CD1c-positive myeloid dendritic cell (primary cell): ENCODE results near the gene PAWR.
"Not testable (repeated sequence)": the region's sequence is repeated elsewhere in the genome, so short reads cannot be mapped to it uniquely, and the experiment has no call there.

ENCODE experiments used
- DNase-seq: peaks from one replicate; pipeline ENCODE4 v3.0.0-alpha.2; 2016; ENCODE audit errors: extremely low spot score

PAWR gene

DNA sequence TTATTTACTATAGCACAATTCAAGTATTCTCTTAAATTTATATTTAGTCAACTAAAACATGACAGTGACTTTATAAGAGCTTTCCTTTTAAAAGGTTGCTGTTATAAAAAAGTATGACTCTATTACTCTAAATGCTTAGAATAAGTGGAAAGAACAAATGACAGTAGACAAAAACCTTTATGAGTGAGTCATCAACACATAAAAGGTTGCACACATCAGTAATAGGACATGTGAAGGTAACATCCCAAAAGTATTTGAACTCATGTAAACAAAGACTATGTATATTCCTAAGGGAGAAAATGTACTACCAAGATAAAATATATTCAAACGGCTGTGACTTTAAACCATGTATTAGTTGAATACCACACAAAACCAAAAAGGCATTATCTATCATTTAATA lies 98.8 kb downstream of the PAWR start:
- no peak for DNase-seq

DNA sequence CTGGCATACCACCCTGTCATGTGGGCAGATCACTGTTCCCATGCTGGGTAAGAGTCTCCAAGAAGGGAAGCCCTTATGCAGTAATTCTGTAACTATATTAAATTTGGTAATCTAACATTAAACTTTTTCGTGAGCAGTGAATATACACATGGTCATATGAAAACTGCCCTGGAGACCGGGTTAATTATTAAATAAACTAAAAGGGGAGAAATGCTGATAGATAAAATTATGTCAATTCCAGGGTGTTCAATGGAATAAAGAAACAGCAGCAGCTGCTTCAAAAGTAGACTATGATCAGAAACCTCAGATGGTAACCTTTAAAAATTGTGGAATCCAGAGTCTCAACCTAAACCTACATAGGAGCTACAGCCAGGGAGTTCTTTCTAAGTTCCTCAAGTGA lies 100.0 kb downstream of the PAWR start:
- no peak for DNase-seq

DNA sequence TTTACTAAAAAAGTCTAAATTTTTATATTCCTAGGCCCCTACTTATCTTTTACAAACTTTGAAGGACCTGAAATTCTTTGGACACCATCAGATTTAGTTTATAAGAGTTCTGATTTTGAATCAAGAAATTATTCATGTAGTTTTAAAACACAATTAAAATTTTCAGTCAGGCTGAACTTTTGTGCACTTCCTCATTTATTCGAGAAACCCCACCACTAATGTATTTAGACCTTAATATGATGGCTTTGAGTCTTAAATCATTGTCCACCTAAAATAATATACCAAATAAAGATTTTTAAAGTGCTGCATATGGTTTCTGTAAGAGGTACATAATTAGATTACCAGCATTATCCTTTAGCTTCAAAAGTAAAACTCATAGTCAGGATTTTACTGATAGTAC lies 103.4 kb downstream of the PAWR start:
- no peak for DNase-seq

DNA sequence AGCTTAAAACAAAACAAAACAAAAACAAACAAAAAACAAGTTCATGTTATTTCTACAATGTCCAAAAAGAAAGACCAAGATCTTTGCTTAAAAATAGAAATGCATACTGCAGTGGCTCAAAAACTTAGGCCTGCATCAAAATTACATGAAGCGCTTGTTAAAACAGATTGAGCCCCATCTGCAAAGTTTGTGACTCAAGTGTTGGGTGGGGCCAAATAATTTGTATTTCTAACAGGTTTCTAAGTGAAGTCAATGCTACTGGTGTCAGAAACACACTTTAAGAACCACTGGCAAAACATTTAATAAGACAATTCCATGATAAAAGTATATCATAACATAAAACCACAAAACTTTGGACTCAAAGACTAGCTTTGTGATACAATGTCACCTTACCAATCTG lies 105.6 kb downstream of the PAWR start:
- DNase-seq: no peak

DNA sequence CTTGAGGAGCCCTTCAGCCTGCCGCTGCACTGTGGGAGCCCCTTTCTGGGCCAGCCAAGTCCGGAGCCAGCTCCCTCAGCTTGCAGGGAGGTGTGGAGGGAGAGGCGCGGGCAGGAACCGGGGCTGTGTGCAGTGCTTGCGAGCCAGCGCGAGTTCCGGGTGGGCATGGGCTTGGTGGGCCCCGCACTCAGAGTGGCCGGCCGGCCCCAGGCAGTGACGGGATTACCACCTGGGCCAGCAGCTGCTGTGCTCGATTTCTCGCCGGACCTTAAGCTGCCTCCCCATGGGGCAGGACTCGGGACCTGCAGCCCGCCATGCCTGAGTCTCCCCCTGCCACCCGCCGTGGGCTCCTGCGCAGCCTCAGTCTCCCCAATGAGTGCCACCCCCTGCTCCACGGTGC lies 116.9 kb downstream of the PAWR start:
- no peak for DNase-seq

DNA sequence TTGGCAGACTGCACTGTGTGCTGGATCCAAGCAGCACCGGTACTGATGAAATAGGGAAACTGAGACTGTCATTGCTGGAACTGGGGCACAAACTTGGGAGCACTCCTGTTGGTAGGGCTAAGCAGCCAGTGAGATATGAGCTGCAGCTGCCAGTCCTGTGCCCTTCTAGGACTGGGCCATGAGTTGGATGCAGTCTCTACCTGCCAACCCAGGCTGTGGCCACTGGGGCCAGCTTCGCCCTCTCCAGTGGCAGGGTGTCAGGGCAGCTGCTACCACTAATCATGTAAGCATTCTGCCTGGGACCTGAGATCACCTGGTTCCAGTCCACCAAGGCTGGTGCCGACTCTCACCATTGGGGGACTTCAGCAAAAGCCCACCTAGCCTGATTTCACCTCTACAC lies 121.1 kb downstream of the PAWR start:
- no peak for DNase-seq

DNA sequence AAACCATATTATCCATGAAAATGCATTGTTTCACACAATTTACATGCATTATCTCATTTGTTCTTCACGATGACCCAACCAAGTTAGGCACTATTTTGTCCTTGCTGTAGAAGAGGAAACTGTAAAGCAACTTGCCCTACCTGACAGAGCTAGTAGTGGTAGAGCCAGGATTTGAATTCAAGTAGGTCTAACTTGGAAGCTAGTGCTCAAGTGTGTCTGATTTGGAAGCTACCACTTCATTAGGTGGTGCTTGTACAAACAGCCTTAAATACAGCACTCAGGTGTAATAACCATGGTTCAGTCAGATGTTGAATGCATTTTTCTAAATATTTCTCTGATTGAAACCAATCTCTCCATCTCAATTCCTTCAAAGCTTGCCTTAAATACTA lies 123.6 kb downstream of the PAWR start:
- no peak for DNase-seq

DNA sequence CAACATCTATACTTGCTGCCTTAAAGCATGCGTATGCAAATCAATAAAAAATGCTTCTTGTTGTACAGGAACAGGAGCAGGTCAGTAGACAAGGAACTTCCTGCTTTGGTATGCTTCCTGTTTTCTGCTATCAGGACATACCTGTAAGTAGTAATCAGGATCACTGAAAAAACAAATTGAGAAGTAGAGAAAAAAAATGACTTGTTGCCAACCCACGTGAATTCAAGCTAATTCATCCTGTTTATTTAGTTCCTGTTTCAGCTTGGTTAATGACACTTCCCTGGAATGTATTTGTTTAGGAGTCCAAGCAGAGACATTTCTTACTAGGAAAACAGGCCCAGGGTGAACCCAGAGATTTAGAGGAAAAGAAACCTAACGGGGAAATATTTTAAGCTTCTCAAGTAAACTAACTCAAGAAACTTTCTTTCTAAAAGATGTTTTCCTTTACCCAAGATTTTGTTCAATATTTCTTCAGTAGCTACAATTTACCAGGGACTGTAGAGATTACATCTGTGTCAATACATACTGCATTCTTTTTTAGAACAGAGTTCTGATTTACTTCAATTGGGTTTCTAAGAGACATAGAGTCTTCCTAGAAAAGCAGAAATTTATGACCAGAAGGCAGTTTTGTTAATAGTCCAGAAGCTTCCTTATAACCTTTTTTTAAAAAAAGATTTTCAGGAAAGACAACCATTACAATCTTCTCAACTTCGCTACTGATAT lies 124.2 kb downstream of the PAWR start:
- DNase-seq: peak; percentile 11

DNA sequence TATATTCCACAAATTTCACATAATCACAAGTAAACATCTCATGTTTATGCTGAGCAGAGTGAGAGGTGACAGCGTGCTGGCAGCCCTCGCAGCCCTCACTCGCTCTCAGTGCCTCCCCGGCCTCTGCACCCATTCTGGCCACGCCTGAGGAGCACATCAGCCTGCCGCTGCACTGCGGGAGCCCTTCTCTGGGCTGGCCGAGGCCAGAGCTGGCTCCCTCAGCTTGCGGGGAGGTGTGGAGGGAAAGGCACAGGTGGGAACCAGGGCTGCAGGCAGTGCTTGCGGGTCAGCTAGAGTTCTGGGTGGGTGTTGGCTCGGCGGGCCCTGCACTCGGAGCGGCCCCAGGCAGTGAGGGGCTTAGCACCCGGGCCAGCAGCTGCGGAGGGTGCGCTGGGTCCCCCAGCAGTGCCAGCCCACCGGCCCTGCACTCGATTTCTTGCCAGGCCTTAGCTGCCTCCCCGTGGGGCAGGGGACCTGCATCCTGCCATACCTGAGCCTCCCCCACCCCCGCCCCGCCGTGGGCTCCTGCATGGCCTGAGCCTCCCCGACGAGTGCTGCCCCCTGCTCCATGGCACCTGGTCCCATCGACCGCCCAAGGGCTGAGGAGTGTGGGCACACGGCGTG lies 125.9 kb downstream of the PAWR start:
- not testable (repeated sequence) for DNase-seq

DNA sequence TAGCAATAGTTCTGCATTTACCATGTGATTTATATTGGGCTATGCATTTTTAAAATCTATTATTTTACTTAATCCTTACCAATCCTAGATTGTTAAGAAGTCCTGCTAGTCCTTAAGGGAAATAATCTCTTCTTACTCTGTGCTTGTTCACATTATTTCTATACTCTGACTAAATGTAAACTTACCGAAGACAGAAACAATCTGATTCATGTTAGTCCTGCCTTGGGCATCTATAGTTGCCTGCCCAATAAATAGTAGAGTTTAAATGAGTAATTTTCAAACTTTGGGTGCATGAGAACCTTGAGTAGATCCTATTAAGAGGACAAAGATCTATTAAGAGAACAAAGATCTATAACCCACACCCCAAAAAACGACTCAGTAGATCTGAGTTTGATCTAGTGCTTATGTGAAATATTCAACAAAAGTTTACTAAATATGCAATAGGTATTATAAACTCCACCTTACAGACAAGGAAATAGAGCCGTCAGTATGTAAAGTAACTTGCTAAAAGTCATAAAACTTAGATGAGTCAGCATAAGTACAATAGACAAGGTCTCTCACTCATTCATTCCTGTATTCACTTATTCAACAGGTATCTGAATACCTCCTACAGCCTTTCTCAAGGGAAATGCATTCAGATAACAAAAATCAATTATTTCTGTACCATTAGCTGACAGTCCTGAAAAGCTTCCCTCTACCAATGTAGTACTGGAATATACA lies 127.6 kb downstream of the PAWR start:
- no peak for DNase-seq

DNA sequence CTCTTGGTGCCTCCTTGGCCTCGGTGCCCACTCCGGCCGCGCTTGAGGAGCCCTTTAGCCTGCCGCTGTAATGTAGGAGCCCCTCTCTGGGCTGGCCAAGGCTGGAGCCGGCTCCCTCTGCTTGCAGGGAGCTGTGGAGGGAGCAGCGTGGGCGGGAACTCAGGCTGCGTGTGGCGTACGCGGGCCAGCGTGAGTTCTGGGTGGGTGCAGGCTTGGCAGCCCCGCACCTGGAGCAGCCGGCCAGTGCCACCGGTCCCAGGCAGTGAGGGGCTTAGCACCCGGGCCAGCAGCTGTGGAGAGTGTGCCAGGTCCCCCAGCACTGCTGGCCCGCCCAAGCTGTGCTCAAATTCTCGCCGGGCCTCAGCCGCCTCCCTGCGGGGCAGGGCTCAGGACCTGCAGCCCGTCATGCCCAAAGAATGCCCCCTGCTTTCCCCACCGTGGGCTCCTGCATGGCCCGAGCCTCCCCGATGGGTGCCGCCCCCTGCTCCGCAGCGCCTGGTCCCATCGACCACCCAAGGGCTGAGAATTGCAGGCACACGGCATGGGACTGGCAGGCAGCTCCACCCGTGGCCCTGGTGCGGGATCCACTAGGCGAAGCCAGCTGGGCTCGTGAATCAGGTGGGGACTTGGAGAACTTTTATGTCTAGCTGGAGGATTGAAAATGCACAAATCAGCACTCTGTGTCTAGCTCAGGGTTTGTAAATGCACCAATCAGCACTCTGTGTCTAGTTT lies 129.2 kb downstream of the PAWR start:
- no peak for DNase-seq

DNA sequence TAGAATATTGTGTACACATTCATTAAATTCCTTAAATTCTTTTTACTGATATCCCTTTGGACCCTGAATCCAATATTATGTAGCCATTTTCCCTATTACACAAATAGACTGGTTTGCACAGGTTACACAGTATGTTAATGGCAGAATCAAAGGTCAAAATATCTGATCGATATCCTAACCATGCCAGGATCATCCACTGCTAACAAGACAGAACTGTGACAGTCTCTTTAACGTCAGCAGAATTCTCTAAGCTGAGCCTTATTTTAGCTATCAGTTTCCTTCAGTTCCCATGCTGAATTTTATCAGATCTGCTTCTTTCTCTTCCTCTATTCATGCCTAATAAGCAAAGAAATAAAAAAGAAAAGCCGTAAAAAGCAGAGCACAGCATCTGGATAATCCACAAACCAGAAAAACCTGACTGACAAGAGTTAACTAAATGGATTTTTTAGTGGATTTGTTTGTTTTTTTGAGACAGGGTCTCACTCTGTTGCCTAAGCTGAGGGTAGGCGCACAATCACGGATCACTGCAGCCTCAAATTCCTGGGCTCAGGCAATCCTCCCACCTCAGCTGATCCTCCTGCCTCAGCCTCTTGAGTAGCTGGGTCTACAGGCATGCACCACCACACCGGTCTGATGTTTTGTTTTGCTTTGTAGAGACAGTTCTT lies 130.4 kb downstream of the PAWR start:
- DNase-seq: no peak

DNA sequence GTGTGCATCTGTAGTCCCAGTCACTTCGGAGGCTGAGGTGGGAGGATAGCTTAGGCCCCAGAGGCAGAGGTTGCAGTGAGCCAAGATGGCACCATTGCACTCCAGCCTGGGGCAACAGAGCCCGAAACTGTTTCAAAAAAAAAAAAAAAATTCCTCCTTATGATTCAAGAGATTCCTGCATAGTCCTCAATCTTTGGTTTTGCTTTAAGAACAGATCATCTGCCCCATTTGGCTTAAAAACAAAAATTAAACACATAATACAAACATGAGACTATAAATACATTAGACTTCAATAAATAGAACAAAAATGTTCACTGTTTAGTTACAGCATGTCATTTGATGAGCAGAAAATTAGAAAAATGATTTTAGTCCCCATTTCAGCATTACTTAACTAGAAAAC lies 131.2 kb downstream of the PAWR start:
- DNase-seq: no peak

DNA sequence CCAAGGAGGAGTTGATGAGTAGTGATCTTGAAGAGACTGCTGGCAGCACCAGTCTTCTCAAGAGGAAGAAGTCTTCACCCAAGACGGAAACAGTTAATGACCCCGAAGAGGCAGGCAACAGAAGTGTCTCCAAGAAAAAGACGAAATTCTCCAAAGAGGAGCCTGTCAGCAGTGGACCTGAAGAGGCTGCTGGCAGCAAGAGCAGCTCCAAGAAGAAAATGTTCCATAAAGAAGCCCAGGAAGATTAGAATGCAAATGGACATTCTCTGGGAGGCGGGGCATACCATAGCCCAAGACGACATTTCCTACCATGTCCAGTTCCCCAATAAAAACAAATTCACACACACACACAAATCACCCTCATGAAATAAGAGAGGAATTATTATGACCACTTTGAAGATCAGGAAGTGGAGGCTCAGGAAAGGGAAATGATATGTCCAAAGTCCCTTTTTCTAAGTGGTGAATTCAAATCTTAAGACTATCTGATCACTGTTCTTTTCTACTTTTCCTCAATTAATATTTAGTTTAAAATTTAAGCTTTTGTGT lies 131.8 kb downstream of the PAWR start:
- no peak for DNase-seq

DNA sequence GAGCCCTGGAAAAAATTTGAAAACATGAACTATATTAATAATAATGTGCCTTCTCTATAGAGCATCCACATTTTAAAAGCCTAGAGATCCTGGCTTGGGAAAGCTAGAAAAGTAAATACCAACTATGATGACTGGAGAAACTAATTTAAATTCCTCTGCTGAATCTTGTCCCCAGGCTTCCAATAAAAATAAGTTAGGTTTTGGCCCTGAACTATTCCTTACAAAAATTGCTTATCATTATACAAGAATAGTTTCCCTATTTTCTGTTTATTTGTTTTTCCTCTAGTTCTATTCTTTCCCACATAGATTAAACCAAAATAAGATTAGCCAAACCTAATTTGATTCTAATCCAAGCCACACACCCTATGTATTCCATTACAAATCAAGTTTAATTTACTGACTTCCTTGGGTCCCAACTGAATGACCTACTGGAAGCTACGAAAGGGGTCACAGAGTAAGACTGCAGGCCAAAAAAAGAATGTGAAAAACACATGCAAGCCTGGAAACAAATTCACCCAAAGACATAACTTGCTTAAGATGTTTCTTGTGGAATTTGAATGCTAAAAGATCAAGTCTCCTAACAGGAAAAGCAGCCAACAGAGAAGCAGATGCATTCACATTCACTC lies 133.0 kb downstream of the PAWR start:
- no peak for DNase-seq

DNA sequence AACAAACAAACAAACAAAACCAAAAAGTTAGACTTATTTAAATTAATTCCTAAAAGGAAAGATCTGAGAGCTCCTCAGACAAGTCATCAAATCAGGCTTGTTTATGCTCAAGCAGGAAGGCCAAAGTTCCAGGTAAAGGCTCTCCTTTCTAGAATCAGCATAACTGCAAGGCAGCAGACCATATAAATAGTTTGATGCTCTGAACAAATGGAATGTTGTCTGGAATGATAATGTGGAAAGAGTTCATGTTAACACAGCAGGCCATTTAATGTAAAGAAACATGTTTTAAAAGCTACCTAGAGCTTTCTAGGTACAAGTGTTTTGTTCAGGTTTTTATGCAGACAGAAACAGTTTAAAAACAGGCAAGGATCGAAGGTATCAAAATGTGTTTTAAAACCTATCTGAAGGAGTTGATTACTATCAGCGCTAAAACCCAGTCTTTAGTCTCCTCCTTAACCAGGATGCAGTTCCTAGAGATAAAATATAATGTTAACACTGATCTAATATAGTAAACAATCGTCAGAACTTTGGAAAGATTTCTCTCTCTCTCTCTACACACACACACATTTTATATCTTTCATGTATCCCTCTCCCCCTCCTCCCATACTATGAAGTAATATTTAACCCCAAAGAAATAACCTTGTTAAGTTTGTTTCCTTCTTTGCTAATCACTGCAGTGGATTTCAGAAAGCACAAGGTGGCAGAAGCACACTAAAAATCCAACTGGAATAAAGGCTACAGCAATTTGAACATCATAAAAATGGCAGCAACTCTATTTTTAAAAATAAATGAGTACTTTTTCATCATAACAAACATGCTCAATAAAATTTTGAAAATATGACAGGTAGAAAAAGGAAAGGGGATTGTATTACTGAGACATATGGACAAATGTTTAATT lies 135.5 kb downstream of the PAWR start:
- peak; percentile 15 for DNase-seq

DNA sequence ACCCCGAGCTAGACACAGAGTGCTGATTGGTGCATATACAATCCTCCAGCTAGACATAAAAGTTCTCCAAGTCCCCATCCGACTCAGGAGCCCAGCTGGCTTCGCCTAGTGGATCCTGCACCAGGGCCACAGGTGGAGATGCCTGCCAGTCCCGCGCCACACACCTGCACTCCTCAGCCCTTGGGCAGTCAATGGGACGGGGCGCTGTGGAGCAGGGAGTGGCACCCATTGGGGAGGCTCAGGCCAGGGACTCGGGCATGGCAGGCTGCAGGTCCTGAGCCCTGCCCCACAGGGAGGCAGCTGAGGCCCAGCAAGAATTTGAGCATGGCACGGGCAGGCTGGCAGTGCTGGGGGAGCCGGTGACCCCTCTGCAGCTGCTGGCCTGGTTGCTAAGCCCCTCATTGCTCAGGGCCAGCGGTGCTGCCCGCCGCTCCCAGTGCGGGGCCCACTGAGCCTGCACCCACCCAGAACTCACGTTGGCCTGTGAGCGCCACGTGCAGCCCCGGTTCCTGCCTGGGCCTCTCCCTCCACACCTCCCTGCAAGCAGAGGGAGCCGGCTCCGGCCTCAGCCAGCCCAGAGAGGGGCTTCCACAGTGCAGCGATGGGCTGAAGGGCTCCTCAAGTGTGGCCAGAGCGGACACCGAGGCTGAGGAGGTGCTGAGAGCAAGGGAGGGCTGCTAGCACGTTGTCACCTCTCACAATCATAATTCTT lies 136.7 kb downstream of the PAWR start:
- DNase-seq: no peak

DNA sequence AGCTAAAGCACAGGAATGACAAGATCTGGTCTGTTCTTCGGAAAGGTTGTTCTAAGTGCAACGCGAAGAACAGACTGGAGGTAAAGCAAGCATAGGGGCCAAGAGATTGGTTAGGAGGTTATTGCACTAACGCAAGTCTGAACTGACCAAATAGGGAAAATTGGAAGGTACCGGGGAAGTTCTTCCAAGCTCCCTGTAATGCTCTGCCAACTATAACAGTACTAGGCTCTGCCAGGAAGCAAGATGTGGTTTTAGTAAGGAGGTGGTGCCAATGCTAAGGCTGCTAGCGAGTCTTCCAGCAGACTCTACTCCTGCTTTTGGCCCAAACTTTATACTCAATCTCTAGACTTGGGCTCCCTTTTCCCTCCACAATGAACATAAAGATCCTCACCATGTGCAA lies 138.6 kb downstream of the PAWR start:
- DNase-seq: no peak

DNA sequence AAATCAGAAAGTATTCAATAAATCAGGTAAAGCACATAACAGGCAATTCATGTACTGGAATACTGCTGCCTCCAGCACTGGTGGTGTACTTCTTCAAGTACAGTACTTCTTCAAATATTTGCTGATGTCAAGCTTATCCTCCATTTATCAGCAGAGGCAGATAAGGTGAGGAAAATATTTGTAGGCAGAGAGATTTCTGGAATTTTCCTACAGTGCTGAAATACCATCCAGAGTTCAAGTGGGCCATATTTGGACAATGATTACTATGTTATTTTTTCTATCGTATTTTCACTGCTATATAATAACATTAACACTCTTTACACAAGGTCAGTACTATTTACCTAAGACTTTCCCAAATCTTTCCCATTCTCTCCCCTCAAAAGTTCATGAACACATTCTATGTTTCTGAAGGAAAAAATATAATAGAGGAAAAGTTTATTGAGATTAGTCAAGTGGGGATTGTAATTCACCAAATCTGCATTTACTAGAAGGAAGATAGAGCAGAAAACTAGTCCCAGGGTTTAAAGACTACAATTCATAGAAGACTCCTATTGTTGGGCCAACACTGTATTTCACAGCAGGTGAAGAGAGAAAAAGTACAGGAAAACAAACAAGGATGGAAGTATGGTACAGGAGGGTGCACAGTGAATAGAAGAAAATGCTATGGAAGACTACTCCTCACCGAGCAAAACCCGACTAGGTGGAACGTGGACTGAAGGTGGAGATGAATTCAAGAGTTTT lies 141.1 kb downstream of the PAWR start:
- no peak for DNase-seq
